Activated naive CD8-positive, alpha-beta T cell treated with anti-CD3 and anti-CD28 coated beads for 36 hours (primary cell): ENCODE measurements around the gene OR4E1. TPM values are rescaled to one million over a fixed set of nuclear protein-coding genes. Genes with fewer than 3 reads are reported as not detected.
"Not testable (repeated sequence)": the region's sequence is repeated elsewhere in the genome, so short reads cannot be mapped to it uniquely, and the experiment has no call there.

Experiments
- DNase-seq: peaks from one replicate; pipeline ENCODE4 v3.0.0; 2021
- H3K27ac Mint-ChIP-seq: one replicate; pipeline ENCODE4 v1.8.0; 2022; ENCODE audit warnings: mild to moderate bottlenecking, moderate library complexity, mixed read lengths
- H3K27me3 Mint-ChIP-seq: one replicate; pipeline ENCODE4 v1.8.0; 2022; ENCODE audit warnings: mild to moderate bottlenecking, mixed read lengths
- H3K36me3 Mint-ChIP-seq: one replicate; pipeline ENCODE4 v1.8.0; 2021; ENCODE audit warnings: mild to moderate bottlenecking, mixed read lengths
- H3K4me1 Mint-ChIP-seq: one replicate; pipeline ENCODE4 v1.8.0; 2021; ENCODE audit warnings: mixed read lengths
- H3K4me3 Mint-ChIP-seq: one replicate; pipeline ENCODE4 v1.8.0; 2022; ENCODE audit warnings: mild to moderate bottlenecking, moderate library complexity, mixed read lengths
- H3K9me3 Mint-ChIP-seq: one replicate; pipeline ENCODE4 v1.8.0; 2022; ENCODE audit warnings: mixed read lengths
- total RNA-seq, 2 experiments: library from RNA; stranded (reverse); gene quantifications; one replicate each; pipeline ENCODE4 v1.2.3, GENCODE V29; 2021

OR4E1 gene, protein sequence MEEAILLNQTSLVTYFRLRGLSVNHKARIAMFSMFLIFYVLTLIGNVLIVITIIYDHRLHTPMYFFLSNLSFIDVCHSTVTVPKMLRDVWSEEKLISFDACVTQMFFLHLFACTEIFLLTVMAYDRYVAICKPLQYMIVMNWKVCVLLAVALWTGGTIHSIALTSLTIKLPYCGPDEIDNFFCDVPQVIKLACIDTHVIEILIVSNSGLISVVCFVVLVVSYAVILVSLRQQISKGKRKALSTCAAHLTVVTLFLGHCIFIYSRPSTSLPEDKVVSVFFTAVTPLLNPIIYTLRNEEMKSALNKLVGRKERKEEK
- not detected for total RNA-seq

DNA sequence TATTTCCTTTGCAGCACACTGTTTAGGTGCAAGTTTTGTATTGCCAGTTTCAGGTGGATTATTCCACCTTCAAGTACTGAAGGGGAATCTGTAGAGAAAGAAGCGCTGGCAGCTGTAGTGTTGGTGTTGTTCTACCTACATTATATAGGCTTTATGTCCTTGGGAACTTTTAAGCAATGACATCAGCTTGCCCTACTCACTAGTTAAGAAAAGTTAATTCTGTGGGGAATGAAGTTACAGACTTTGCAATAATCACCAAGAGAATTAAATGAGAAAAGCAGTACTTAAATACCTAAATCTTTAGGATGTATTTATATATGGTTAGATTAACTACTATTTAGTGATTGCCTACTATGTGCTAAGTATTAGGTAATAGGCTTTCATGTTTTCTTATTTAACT lies at the start of gene OR4E1:
Gene OR4E1 (minus strand): TSS at position 101 of the 400 bp plus-strand sequence. CDS start 2,883 bp downstream, outside the sequence.
- Mint-ChIP-seq H3K9me3 (peaks cover 11% of the 10 kb centered on the region), H3K27me3 (peaks cover 25% of the 10 kb centered on the region), H3K4me1 (no peaks in the 10 kb centered on the region), H3K27ac (no peak within 1 kb of the TSS), H3K4me3 (no peak within 1 kb of the TSS), H3K36me3 (no peaks in the 10 kb centered on the region)
- DNase-seq = no peak

DNA sequence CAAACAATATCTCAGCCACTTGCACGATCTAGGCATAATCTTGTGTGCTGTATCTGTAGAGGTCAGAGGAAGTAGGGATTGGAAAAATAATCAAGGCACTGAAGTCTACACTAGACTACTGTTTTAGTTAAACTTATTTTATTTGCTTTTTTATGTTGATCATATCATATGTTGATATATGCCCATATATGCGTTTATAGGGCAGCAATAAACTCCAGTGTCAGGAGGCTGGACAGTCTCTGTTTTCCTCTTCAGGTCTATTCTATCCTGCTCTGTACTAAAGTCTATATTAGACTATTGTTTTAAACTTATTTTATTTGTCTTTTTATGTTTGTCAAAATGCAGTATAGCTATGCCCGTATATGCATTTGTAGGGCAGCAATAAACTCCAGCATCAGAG lies 47.9 kb upstream of the OR4E1 start:
- Mint-ChIP-seq H3K4me3 (no peak overlapping the region), H3K9me3 (no peaks in the 10 kb centered on the region), H3K4me1 (peaks cover 2% of the 10 kb centered on the region), H3K27me3 (peaks cover 61% of the 10 kb centered on the region), H3K36me3 (no peaks in the 10 kb centered on the region), H3K27ac (peak overlapping the region; percentile 57)
- no peak for DNase-seq

GRCh38 chr14:21719841-21720240 lies 46.2 kb upstream of the OR4E1 start:
- no peaks in the 10 kb centered on the region for H3K9me3 Mint-ChIP-seq
- H3K27me3 Mint-ChIP-seq = peaks cover 59% of the 10 kb centered on the region
- H3K27ac Mint-ChIP-seq = no peak overlapping the region
- no peak overlapping the region for H3K4me3 Mint-ChIP-seq
- DNase-seq = no peak
- H3K36me3 Mint-ChIP-seq = peaks cover 2% of the 10 kb centered on the region
- peaks cover 2% of the 10 kb centered on the region for H3K4me1 Mint-ChIP-seq

- Mint-ChIP-seq H3K9me3 (no peaks in the 10 kb centered on the region), H3K27ac (peak overlapping the region; percentile 66), H3K36me3 (peaks cover 2% of the 10 kb centered on the region), H3K4me1 (peaks cover 8% of the 10 kb centered on the region), H3K4me3 (peak overlapping the region; percentile 66), H3K27me3 (peaks cover 43% of the 10 kb centered on the region)
- DNase-seq = no peak
These were observed 40.8 kb upstream of the OR4E1 start for GRCh38 chr14:21714318-21714929.

- Mint-ChIP-seq H3K9me3 (peaks cover 3% of the 10 kb centered on the region), H3K27ac (peak overlapping the region; percentile 69)
These were observed 38.4 kb upstream of the OR4E1 start for GRCh38 chr14:21712036-21712435.

GRCh38 chr14:21711360-21711961 lies 37.8 kb upstream of the OR4E1 start:
- Mint-ChIP-seq H3K27me3 (peaks cover 27% of the 10 kb centered on the region), H3K9me3 (peaks cover 3% of the 10 kb centered on the region), H3K4me1 (peaks cover 6% of the 10 kb centered on the region), H3K4me3 (peak overlapping the region; percentile 71), H3K27ac (peak overlapping the region; percentile 69), H3K36me3 (peaks cover 15% of the 10 kb centered on the region)
- no peak for DNase-seq

More at GRCh38 chr14:21712036-21712435, 38.4 kb upstream of the OR4E1 start:
- peaks cover 8% of the 10 kb centered on the region for H3K4me1 Mint-ChIP-seq
- peak overlapping the region; percentile 71 for H3K4me3 Mint-ChIP-seq
- H3K36me3 Mint-ChIP-seq = peaks cover 11% of the 10 kb centered on the region
- DNase-seq = no peak
- peaks cover 33% of the 10 kb centered on the region for H3K27me3 Mint-ChIP-seq

- Mint-ChIP-seq H3K36me3 (peaks cover 15% of the 10 kb centered on the region), H3K9me3 (peaks cover 3% of the 10 kb centered on the region), H3K4me3 (no peak overlapping the region), H3K27me3 (peaks cover 10% of the 10 kb centered on the region), H3K4me1 (peaks cover 24% of the 10 kb centered on the region), H3K27ac (peak overlapping the region; percentile 59)
- DNase-seq = no peak
These were observed 30.7 kb upstream of the OR4E1 start for GRCh38 chr14:21704338-21704737.

DNA sequence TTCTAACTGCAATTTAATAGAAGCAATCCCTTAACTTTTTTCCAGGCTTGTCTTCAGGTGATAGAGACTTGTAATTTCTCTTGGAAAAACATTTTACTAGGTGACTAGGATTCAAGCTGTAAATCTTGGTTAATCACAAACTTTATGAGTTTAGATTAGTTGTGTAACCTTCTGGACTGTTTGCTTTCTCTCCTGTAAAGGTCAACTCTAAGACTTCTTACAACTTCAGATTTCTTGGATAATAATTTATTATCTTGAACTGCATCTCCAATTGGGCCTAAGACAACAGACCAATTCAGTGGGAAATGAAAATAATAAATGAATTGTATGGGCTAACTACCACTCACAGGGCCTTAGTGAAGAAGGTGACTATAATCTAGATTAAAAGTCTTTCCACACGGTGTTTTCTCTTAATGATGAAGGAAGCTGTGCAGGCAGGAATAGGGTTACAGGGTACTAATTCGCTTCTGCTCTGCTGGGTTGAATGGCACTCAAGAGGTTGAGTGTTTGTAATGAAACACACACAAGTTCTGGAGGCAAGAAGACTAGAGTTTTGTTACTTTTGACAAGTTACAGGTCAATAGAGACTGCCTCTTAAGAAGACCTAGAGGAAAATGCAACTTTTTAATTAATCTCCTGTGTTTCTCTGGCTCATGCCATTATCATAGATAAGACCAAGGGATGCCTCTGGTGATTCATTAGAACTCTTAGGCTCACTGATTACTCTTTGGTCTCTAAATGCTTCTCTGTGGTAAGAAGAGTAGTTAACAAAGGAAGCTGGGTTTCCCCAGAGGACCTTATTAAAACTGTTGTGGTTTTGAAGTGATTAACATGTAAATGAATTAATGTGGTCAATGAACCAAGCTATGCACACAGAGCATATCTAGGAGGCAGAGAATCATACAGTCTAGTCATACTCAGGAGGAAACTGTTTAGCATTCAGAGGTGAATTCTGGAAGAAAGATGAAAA lies 30.0 kb upstream of the OR4E1 start:
- Mint-ChIP-seq H3K36me3 (peaks cover 13% of the 10 kb centered on the region), H3K27me3 (peaks cover 13% of the 10 kb centered on the region), H3K4me3 (no peak overlapping the region), H3K27ac (peak overlapping the region; percentile 59), H3K9me3 (peaks cover 2% of the 10 kb centered on the region), H3K4me1 (peaks cover 24% of the 10 kb centered on the region)
- no peak for DNase-seq

DNA sequence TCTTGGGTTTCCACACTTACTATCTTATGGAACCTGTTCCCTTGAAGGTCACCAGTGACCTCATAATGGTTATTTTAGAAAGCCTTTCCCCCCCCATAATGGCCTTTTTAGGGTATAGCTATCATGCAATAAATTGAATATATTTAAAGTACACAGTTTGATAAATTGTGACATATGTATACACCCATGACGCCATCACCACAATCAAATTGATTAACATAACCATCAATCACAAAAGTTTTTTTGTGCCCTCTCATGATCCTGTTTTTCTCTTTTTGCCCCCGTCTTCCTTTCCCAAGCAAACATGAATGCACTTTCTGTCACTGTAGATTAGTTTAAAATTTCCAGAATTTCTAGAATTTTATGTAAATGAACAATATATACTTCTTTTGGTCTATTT lies 28.7 kb upstream of the OR4E1 start:
- Mint-ChIP-seq H3K27ac (no peak overlapping the region), H3K27me3 (peaks cover 4% of the 10 kb centered on the region), H3K36me3 (peaks cover 7% of the 10 kb centered on the region), H3K4me1 (peaks cover 24% of the 10 kb centered on the region), H3K4me3 (no peak overlapping the region), H3K9me3 (no peaks in the 10 kb centered on the region)
- DNase-seq = no peak

DNA sequence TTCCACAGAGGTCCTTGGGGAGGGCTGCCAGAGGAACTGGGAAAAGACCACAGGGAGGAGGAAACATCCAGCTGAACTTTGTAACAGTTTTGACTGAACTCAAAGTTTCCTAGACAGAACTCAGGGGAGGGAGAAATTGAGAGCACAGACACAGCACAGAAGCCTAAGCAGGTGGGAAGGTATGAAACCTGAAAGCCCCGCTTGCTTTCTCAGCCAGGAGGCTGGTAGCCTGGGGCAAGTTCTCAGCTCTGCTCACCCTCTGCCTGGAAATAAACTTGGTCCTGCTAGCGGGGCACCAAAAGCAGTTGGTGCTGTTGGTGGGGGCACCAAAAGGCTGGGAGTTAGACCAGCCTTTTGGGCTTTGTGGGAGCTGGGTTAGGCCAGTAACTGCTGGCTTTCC lies 25.9 kb upstream of the OR4E1 start:
- DNase-seq = no peak
- H3K4me1 Mint-ChIP-seq = peaks cover 15% of the 10 kb centered on the region
- no peaks in the 10 kb centered on the region for H3K36me3 Mint-ChIP-seq
- no peaks in the 10 kb centered on the region for H3K9me3 Mint-ChIP-seq
- H3K27me3 Mint-ChIP-seq = peaks cover 9% of the 10 kb centered on the region
- H3K4me3 Mint-ChIP-seq = no peak overlapping the region
- H3K27ac Mint-ChIP-seq = no peak overlapping the region

- H3K36me3 Mint-ChIP-seq, DNase-seq, H3K4me1 Mint-ChIP-seq, H3K9me3 Mint-ChIP-seq, H3K27ac Mint-ChIP-seq, H3K4me3 Mint-ChIP-seq: not testable (repeated sequence)
- H3K27me3 Mint-ChIP-seq = peaks cover 12% of the 10 kb centered on the region
These were observed 24.9 kb upstream of the OR4E1 start for GRCh38 chr14:21698538-21698937.

GRCh38 chr14:21697662-21698061 lies 24.0 kb upstream of the OR4E1 start:
- H3K4me1 Mint-ChIP-seq, H3K36me3 Mint-ChIP-seq, H3K4me3 Mint-ChIP-seq, DNase-seq, H3K27ac Mint-ChIP-seq, H3K9me3 Mint-ChIP-seq: not testable (repeated sequence)
- peaks cover 12% of the 10 kb centered on the region for H3K27me3 Mint-ChIP-seq

DNA sequence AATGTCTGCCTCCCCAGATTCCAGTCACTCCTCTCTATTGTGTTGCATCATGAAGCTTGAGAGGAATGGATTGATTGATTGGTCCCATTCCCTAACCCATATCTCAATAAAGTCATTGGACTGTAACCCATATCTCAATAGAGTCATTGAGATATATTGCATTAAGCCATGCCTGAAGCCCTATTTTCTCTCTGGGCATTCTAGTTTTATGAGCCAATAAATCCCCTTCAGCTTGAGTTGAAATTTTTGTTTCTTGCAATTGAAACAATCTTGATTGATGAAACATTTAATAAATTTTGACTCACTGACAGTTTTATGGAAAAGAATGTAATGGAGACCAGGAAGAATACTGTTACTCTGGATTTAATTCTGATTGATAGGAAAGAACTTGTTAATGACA lies 20.8 kb upstream of the OR4E1 start:
- DNase-seq = no peak
- no peak overlapping the region for H3K4me3 Mint-ChIP-seq
- no peaks in the 10 kb centered on the region for H3K4me1 Mint-ChIP-seq
- H3K27me3 Mint-ChIP-seq = peaks cover 20% of the 10 kb centered on the region
- no peaks in the 10 kb centered on the region for H3K36me3 Mint-ChIP-seq
- no peak overlapping the region for H3K27ac Mint-ChIP-seq
- H3K9me3 Mint-ChIP-seq = no peaks in the 10 kb centered on the region

- H3K4me3 Mint-ChIP-seq = no peak overlapping the region
- H3K36me3 Mint-ChIP-seq = no peaks in the 10 kb centered on the region
- H3K27me3 Mint-ChIP-seq = peaks cover 35% of the 10 kb centered on the region
- no peak for DNase-seq
- peaks cover 5% of the 10 kb centered on the region for H3K9me3 Mint-ChIP-seq
- no peaks in the 10 kb centered on the region for H3K4me1 Mint-ChIP-seq
- no peak overlapping the region for H3K27ac Mint-ChIP-seq
These were observed 12.8 kb upstream of the OR4E1 start for GRCh38 chr14:21686468-21686867.

DNA sequence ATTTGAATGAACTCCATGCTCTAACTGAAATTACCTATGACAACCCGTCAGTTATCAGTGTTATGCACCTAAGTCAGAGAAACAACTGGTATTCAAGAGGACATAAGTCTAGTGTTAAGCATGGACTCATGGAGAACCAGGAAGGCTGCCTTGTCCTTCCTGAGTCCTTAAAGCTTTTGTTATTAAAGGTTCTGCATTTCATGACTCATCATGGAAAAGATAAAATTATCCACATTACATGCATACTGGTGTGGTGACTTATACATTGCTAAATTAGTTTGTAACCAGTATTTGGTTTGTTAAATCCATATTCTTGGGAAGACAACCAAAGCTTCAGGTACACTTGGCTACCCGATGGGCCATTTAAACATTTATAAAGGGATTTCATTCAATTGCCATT lies 6.5 kb upstream of the OR4E1 start:
- Mint-ChIP-seq H3K27me3 (peaks cover 28% of the 10 kb centered on the region), H3K4me3 (no peak overlapping the region), H3K27ac (no peak overlapping the region), H3K4me1 (no peaks in the 10 kb centered on the region), H3K9me3 (peaks cover 8% of the 10 kb centered on the region), H3K36me3 (no peaks in the 10 kb centered on the region)
- no peak for DNase-seq
